Measurements from ENCODE around the gene LRCH1.
"Not testable (repeated sequence)": the region's sequence is repeated elsewhere in the genome, so short reads cannot be mapped to it uniquely, and the experiment has no call there.

Gene LRCH1

GRCh38 chr13:46552889-46553520 is at the start of gene LRCH1:
TSS of gene LRCH1 (plus strand) at chr13:46553170. CDS start at chr13:46553397, 227 bp downstream.
- DNase-seq: peak; percentile 86

GRCh38 chr13:46504036-46504435 is 48.9 kb upstream of the LRCH1 start:
- no peak for DNase-seq

- no peak for DNase-seq
Measured at GRCh38 chr13:46507981-46508380, 45.0 kb upstream of the LRCH1 start.

- no peak for DNase-seq
Measured at GRCh38 chr13:46509981-46510380, 43.0 kb upstream of the LRCH1 start.

GRCh38 chr13:46515803-46516202 is 37.2 kb upstream of the LRCH1 start:
- no peak for DNase-seq

GRCh38 chr13:46516599-46517338 is 36.2 kb upstream of the LRCH1 start:
- no peak for DNase-seq

- not testable (repeated sequence) for DNase-seq
Measured at GRCh38 chr13:46517748-46518147, 35.2 kb upstream of the LRCH1 start.

GRCh38 chr13:46519182-46519581 is 33.8 kb upstream of the LRCH1 start:
- DNase-seq: no peak

GRCh38 chr13:46520166-46520565 is 32.8 kb upstream of the LRCH1 start:
- no peak for DNase-seq

GRCh38 chr13:46521486-46521885 is 31.5 kb upstream of the LRCH1 start:
- no peak for DNase-seq

GRCh38 chr13:46521921-46522747 is 30.8 kb upstream of the LRCH1 start:
- no peak for DNase-seq

- no peak for DNase-seq
Measured at GRCh38 chr13:46522748-46523030, 30.3 kb upstream of the LRCH1 start.

GRCh38 chr13:46523972-46524752 is 28.8 kb upstream of the LRCH1 start:
- DNase-seq: no peak

GRCh38 chr13:46526100-46526735 is 26.8 kb upstream of the LRCH1 start:
- no peak for DNase-seq

- no peak for DNase-seq
Measured at GRCh38 chr13:46526740-46527139, 26.2 kb upstream of the LRCH1 start.

- no peak for DNase-seq
Measured at GRCh38 chr13:46527237-46527636, 25.7 kb upstream of the LRCH1 start.

GRCh38 chr13:46529216-46529919 is 23.6 kb upstream of the LRCH1 start:
- no peak for DNase-seq

- no peak for DNase-seq
Measured at GRCh38 chr13:46530084-46530935, 22.7 kb upstream of the LRCH1 start.

GRCh38 chr13:46531953-46532352 is 21.0 kb upstream of the LRCH1 start:
- no peak for DNase-seq

GRCh38 chr13:46535002-46535401 is 18.0 kb upstream of the LRCH1 start:
- no peak for DNase-seq

GRCh38 chr13:46535825-46536224 is 17.1 kb upstream of the LRCH1 start:
- no peak for DNase-seq

Measured in stimulated activated naive CD4-positive, alpha-beta T cell treated with Interleukin-2 at 50 U/mL for 16 hours (primary cell).